CD4-positive, alpha-beta T cell treated with Interleukin-2 at 100 ng/mL for 4 hours (primary cell): ENCODE measurements around the gene MSH6.
"Not testable (repeated sequence)": the region's sequence is repeated elsewhere in the genome, so short reads cannot be mapped to it uniquely, and the experiment has no call there.

Source experiments
- DNase-seq: peaks from one replicate; pipeline ENCODE4 v3.0.0-alpha.2; 2020; ENCODE audit warnings: low spot score

The MSH6 gene

DNA sequence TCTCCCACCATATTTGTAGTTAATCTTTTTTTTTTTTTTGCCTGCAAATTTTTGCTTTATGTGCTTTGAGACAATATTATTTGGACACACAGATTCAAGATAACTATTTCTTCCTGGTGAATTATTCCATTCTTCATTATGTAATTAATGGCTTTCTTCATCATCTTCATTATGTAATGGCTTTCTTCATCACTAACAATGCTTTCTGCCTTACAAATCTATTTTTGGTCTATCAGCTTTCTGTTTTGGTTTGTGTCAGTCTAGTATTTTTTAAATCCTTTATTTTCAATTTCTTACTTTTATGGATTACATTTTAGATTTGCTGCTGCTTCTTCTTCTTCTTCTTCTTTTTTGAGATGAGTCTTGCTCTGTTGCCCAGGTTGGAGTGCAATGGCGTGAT, 60.5 kb downstream of the MSH6 start:
- no peak for DNase-seq

DNA sequence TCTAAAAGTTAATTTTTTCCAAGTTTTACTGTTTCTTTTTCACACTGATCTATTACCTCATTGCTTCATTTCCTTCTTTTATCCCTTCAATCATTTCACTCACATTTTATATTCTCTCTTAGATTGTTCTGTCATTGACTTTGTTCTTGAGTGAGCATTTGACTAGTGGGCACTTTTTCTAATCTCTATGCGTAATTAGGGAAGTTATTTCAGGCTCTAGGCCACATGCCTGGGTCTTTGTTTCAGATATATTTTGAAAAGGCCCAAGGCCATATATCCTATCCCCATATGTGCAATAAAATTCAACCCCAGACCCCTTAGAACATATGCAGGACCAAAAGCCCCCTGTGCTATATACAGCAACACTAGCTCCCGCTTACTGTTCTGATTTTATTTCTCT, 61.2 kb downstream of the MSH6 start:
- no peak for DNase-seq

DNA sequence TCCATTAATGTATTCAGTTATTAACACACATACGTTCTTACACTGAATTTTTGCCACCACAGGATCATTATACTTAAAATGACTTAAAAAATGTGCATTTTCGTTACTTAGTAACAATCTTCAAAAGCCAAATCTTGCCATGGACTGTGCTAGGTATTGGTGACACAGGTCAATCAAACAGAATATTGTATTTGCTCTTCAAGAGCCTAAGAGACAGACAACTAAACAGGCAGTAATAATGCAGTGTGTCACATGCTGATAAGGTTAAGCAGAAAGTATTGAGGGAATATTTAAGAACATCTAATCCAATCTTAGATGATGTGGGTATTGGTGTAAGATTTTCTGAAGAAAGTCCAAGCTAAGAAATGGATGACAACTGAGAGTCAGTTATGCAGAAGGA, 66.4 kb downstream of the MSH6 start:
- DNase-seq = no peak

DNA sequence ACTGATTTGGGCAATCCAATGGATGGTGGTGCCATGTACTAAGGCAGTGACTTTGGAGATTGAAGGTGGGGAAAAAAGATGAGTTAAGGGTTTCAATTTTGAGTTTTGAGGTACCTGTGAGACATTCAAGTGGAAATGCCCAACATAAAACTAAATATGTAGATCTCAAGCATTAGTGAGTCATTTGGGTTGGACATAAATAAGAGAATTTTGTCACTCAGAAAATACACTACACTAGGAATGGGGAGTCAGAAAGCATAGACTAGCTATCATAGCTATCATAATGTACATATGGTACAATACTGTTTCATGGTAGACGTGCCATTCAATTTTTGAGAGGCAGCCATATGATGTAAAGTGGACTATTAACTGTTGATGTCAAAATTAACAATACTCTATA, 67.3 kb downstream of the MSH6 start:
- no peak for DNase-seq

DNA sequence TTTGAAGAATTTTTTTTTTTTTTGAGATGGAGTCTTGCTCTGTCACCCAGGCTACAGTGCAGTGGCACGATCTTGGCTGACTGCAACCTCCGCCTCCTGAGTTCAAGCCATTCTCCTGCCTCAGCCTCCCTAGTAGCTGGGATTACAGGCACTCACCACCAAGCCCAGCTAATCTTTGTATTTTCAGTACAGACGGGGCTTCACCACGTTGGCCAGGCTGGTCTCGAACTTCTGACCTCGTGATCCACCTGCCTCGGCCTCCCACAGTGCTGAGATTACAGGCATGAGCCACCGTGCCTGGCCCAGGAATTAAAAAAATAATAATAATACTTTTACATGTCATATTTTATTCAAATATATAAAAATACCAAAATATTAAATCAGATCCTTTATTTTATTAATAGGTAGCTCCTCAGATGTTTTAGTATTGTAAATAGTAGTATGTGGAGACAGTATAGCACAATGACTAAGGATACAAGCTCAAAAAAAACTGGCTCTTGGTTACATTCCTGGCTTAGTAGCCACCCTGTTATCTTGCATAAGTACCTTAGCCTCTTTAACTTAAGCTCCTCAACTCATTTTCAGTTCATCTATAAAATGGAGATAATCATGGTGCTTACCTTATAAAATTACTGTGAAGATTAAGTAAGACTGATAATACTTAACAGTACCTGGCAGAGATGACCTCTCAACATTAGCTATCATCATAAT, 70.3 kb downstream of the MSH6 start:
- DNase-seq = not testable (repeated sequence)
